ENCODE data around the gene MPPED2.

DNA sequence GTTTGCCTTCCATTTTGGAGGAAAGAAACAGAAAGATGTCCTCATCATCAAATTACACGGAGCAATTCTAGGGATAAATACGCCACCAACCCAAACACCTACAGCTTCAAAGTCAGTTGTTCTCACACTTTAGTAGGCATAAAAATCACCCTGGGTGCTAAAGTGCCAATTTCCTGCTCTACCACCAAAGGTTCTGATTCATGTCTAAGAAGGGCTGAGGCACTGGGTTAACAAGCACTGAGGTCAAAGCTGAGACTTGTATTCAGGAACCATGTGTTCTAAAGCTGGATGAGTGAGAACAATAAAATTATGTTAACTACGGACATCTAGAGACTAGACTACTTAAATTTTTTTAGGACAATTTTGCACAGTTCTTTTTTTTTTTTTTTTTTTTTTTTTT, 127.6 kb downstream of the MPPED2 start:
- TF ChIP-seq, protein P1, sequence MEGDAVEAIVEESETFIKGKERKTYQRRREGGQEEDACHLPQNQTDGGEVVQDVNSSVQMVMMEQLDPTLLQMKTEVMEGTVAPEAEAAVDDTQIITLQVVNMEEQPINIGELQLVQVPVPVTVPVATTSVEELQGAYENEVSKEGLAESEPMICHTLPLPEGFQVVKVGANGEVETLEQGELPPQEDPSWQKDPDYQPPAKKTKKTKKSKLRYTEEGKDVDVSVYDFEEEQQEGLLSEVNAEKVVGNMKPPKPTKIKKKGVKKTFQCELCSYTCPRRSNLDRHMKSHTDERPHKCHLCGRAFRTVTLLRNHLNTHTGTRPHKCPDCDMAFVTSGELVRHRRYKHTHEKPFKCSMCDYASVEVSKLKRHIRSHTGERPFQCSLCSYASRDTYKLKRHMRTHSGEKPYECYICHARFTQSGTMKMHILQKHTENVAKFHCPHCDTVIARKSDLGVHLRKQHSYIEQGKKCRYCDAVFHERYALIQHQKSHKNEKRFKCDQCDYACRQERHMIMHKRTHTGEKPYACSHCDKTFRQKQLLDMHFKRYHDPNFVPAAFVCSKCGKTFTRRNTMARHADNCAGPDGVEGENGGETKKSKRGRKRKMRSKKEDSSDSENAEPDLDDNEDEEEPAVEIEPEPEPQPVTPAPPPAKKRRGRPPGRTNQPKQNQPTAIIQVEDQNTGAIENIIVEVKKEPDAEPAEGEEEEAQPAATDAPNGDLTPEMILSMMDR (IDR thresholded peaks at IDR 0.05), result no peak
- TF ChIP-seq POLR2A (IDR thresholded peaks at IDR 0.05), result no peak
